NCI-H1105 (cell line): ENCODE data around the gene H19.

Source experiments
- DNase-seq: peaks from one replicate; lab custom pipeline; 2025; lab: John Stamatoyannopoulos, UW

H19 gene

DNA sequence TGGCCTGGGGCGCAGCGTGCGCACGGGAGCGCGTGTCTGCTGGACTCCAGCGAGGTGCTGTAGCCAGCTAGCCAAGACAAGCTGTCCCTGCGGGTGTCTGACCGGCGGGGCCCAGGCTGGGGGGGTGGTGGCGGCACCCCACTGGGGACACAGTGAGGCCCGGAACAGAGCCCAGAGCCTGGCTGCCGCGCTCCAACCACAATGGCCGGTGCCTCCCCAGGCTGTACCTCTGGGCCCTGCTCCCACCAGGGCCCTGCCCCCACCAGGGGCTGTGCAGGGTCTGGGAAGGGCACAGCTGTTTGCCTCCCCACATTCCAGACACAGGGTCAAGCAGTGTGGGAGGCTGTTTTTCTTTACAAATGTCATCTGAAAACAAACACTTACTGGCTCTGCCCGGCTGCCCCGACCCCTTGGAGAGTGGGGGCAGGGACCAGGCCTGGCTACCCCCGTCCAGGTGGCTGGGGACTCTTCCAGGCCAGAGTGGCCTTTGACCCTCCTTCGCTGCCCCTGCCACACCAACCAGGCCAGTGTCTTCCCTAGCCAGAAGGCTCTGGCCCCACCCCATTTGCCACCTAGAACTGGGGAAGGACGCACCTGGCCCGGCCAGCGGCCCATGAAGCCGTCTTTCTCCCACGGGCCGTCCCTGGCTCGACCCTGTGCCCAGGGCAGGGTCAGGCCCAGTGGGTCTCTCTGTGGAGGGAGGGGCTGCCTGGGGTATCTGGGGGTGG is 14.6 kb downstream of the H19 start:
- DNase-seq: no peak

DNA sequence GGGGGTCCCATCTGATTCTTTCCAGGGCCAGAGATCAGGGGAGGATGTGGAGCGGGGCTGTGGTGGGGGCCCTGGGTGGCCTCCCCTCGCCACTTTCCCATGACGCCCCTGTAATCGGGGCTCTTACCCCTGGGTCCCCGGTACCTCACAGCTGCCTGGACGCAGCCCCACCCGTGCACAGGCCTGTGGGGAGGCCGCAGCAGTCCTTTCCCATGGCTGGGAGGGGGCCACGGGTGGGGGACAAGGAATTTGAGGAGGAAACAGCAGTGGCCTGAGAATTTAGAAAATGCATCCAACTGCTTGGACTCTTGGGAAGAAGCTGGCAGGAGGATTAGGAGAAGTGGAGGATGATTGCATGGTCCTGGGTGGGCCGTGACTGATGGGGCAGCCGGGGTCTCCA is 18.0 kb downstream of the H19 start:
- DNase-seq: no peak

DNA sequence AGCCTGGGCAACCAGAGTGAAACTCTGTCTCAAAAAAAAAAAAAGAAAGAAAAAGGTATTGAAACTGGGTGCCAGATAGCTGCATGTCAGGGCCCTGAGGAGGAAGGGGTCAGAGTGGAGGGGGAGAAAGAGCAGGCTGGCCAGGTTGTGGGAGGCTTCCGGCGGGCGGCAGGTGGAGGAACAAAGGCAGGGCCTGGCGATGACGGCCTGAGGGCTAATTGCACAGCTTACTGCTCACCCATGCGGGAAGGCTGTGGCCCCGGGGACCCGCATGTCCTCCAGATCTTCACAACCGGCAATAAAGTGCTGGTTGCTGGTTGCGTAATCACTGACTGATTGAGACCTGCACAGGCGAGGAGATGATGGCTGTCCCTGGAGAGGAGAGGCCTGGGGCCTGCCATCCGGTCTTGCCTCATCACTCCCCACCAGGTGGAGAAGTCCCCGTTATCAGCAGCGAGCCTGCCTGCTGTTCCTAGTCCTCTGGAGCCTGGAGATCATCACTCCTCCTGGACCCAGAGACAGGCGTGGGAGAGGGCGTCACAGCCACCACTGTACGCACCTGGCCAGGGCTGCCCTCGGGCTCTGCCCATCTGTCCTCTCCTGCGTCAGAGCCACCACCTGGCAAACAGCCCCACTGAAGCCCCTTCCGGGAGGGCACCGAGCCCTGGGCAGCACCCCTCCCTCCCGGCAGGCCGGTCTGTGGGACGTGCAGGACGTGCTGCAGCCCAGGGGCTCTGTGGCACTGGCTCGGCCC is 18.7 kb downstream of the H19 start:
- no peak for DNase-seq

DNA sequence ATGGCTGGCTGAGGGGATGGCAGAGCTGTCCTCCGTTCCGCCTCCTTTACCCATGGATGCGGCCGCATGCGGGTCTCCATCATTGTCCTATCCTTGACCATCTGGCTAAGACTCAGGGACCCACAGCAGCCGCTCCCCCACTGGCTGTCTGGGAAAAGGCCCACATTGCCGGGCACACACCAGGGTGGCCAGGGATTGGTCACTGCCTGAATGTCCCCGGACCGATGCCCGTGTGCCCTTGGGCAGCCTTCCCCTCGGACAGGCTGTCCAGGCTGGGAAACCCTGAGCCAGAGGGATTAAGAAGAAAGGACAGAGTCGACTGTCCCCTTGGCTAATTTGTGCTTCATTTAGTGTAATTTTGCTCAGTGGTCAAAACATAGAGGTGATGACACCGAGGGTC is 22.5 kb downstream of the H19 start:
- DNase-seq: no peak

DNA sequence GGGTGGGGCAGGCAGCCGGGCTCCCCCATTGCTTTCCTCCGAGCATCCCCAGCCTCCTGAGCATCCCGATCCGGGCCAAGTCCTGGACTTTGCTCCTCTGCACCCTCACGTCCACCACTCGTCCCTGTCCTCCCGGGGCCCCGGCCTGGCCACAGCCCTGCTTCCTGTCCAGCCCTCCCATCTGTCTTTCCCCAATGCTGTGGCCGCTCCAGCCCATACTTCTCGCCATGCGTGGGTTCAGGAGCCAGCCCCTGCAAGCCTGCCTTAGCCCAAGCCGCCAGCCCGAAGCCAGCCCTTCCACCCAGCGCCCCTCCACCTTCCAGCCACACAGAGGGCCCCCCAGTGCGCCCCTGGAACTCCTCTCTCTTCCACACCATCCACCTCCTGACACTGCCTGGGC is 26.7 kb downstream of the H19 start:
- no peak for DNase-seq

DNA sequence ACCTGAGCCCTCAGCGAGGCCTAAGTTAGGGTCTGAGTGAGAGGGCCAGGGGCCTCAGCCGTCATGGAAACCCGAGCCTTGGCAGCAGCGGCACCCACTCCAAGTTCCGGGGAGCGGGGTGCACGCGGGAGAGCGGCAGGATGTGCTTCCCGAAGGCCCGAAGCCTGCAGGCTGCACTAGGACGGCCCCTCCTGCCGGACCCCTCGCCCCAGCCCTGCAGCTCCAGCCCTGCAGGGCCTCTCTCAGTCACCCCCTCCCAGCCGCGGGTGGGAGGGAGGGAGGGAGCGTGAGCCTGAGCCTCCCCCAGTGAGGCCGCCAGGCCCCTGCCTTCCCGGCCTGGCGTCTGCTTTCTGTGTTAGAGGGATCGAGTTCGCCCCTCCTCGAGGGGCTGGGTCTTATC is 27.9 kb downstream of the H19 start:
- DNase-seq: no peak

DNA sequence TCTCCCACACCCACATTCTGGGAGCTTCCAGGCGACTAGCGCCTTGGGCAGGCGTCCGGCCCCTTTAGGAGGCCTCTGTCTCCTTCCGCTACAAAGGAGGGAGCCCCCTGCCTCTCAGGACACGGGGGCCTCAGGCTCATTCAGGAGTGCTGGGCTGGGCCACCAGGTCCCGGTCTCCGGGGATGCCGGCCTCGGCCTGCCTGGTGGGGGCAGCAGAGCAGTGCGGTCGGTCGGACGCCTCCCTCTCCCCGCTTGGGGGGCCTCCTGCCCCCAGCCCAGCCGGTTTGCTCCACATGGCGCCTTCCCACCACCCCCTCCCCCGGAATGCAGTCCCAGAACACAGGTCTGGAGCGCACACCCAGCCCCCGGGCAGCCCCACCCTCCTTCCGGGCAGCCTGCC is 28.6 kb downstream of the H19 start:
- DNase-seq: no peak

DNA sequence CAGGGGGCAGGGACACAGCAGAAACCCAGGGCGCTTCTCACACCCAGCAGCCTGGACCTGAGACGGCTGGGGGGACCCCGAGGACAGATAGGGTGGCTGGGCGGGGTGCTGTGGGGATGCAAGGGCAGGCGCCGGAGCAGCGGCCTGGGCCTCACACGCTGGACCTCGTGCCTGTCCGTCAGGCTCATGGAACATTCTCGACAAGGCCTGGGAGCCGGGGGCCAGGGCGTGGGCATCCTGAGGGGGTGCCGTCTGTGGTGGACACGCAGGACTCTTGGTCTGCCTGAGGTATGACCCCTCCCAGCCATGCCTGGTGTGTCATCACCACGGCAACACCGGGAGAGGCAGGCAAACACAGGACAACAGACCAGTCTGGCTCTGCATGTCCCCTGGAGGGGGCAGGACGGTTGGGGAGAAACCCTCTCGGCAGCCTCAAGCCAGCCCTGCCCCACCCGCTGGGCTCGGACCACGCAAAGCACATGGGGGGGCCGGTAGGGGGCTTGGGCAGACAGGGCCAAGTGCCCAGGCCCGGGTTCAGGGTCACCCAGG is 29.1 kb downstream of the H19 start:
- DNase-seq: no peak

DNA sequence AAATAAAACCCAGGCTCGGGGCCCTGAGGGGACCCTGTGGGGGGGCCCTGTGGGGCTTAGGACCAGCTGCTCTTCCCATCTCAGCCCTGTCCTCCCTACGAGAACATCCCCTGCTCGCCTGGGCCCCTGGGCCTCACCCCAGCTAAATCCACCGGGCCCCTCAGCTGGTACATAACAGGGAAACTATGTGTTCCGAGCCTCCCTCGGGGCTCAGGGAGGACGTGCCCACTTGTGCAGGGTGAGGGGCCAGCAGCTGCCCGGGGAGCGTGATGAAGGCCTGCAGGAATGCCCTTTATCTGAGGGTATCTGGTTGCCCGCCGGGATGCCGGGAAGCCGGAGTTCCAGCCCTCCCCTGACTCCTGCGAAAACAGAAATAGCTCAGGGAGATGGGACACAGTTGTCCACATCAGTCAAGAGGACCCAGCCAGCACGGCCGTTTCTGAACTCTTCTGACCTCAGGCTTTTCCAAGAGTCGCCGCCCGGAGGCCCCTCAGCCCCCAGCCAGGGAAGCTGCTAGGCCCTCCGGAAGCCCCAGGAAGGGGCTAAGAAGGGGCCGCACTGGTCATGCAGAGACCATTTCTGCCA is 29.9 kb downstream of the H19 start:
- DNase-seq: no peak

DNA sequence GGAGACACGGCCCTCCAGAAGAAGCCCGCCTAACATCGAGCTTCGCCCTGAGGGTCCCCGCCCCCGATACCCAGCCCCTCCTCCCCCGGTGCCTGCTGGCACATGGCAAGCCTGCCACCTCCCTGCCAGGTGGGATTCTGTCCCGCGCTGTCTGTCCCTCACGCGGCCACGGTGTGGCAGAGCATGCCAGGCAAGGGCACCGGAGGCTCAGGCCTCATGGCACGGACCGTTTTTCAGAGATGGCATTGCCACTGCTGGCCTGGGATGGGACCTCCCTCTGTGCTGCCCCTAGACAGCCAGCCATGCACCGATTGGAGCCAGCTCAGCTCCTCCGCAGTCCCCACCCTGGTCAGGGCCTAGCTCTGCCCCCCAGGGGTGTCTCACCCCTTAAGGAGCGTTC is 31.1 kb downstream of the H19 start:
- DNase-seq: no peak

DNA sequence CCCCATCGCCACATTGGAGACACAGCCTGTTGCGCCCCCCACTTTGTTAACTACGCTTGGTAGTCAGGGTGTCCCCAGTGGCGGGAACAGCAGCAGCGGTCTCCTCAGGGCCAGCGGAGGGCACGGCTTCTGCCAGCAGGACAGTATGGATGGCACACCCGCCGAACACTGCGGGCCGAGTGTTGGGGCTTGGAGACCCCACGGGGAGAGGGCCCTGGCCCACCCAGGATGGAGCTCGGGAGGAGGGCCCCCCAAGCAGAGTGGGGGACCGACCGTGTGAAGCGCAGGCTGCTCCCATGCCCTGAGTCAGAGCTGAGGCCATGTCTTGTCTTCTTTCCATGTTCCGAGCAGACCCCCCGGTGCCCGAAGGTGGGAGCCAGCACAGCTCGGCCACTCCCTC is 32.7 kb downstream of the H19 start:
- DNase-seq: no peak

DNA sequence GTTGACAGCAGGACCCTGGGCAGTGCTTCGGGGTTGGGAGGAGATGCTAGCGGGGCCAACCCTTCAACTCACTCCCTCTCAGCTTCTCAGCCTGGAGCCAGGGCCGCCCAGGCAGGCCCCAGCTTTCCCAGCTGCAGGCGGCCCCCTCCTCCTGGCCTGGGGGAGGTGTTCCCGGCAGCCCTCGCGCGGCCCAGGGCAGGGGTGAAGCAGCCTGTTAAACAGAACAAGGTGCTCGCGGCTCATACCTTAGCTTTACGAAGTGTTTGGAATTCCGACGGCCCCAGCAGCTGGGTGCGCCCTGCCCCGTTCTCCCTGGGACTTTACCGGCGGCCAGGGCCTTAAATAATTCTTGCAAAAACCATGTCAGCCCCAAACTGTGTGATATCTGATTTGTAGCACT is 33.3 kb downstream of the H19 start:
- DNase-seq: no peak

DNA sequence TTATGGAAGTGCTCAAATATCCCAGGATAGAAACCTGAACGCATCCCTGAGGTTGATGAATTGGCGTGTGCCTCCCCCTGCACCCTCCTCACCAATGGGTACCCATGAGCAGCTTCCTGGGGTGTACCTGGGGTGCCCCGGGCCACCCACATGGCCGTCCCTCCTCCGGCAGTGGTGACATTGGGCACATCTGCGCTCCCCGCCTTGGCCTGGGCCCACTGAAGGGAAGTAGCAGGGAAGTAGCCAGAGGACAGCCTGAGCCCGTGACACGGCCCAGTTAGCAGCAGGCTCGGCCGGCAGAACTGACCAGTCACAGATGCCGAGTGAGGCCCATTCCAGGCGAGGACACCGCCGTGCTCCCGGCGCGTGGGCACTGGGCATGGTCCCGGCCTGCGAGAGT is 33.8 kb downstream of the H19 start:
- no peak for DNase-seq

DNA sequence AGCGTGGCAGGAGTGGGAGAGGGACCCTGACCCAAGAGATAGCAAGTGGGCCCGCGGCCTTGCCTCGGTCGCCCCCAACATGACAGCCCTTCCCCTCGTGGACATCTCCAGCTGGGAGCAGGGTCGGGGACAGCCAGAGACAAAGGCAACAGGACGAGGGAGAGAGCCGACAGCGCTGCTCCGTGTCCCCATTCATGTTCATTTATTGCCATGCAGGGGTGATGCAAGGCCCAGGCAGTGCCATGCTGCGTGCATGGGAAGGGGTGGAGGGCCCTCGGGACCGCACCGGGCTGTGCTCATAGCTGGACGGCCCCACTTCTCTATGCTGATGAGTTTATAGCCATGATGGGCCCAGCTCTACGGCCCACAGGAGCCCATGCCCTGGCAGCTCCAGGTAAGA is 37.9 kb downstream of the H19 start:
- no peak for DNase-seq

DNA sequence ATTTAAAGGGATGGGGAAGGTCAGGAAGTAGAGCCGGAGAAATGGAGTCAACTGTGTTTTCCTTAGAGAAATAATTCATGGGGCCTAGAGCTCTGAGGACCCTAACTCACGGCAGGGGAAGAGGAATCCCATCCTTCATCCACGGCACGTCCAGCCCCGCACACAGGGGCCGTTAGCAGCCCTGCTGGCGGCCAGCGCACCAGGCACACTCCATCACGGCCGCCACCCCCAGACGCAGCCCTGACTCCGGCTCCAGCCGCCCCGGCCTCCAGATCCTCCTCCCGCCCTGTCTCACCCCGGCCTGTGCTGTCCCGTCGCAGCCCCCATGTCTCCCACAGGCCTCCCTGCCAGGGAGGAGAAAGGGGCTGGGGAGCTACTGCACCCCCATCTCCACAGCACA is 39.3 kb downstream of the H19 start:
- DNase-seq: no peak

DNA sequence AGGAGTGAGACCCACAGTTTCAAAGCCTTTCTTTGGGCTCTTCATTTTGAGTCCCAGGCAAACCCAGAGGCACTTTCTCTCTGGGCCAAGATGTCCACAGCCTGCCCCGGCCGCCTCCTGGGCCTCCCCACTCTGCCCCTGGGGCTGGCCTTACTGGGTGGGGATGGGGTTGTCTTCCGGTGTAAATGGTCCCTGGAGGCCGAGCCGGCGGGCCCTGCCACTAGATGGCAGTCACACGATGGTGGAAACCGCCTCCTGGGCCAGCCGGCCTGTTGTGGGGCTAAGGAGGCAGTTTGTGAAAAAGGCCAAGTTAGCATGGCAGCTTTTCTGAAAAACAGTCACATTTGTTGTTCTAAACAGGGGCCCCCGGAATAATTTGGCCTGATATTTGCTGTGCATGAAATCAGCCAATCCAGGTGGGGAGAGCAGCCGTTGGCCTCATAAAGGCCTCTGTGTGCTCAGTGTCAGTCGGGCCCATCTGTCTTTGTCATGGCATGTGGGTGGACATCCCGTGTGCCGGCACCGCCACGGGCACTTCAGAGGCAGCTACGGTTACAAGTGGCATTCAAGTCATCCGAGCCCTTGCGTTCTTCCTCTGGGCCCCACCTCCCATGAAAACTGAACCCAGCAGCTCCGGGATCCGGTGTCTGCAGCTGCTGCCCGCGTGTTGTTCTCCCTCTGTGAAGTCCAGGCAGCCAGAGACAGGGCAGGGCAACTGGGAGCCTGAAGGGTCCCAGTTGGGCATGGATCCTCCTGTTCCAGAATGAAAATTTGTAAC is 44.0 kb downstream of the H19 start:
- no peak for DNase-seq

DNA sequence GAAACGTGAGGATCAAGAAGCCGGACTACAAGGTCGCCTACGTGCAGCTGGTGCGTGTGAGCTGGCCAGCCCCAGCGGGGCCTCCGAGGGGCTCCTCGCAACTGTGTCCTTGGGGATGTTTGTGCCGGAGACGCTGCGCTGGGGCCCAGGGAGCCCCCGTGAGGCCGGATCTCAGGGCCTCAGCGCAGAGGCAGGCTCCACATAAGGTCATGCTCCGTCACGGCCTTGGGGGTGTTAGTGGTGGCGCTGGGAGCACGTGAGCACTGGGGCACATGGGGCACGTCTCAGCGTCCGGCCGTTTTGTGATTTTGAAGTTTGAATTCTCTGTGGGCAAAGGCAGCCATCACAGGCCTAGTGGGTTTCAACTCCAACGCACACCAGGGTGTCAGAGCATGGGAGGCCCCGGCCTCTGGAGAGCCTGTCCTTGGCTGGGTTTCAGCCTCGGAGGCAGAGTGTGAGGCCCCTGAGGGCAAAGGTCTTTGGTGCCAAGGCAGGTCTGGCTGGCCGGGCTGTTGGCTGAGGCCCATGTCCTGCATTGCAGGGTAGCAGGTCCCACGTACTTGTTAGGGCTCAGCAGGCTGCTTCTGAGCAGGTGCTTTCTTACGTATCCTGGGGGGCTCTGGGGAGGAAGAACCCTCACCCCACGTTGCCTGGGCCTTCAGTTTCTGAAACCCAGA is 44.7 kb downstream of the H19 start:
- DNase-seq: no peak

DNA sequence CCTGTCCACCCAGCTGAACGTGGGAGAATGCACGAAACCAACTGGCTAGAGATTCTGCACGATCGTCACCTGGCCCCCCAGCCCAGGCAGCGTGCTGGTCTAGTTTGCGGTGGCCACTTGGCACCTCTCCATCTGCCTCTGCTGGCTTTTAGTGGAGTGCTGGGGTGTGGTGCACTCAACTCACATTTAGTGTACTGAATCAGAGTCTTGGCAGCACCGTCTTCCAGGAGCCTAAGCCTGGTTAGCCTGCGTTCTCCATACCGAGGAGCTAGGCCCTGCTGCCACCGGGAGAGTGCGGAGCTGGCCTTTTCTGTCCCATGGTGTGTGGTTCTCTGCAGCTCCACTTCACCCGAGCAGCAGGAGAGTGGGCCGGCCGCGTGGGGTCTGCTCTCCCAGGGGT is 47.7 kb downstream of the H19 start:
- DNase-seq: no peak

DNA sequence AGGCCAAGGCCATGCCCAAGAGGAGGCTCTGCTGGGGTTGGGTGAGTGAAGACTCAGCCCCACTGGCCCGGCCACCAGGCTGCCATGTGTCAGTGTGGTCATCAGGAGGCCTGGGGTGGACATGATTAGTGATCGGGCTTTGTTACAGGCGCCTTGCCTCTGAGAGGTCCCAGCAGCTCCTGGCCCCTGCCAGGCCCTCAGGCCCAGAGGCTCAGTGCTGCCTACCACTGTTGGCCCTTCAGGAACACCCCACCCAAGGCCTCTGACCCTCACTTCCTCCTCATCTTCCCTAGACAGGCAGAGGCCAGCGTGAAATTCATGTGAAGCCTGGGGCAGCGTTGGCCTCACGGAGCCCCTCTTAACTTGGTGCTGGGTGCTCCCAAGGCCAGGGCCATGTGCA is 48.3 kb downstream of the H19 start:
- no peak for DNase-seq

DNA sequence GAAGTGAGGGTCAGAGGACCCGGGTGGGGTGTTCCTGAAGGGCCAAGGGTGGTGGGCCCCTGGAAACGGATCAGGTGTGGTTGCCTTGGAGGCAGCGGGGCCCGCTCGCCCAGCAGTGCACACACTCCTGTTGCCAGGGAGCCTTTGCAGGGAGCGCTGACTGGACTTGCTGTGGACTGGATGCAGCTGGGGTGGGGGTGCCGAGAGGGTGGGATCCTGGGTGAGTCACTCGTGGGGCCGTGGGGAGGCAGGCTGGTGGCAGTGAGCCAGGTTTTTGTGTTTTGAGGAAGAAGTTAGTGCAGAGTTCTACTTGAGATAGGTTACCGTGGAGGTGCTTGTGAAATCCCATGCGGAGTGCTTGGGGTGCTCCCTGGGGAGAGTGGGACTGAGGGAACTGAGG is 49.3 kb downstream of the H19 start:
- no peak for DNase-seq

DNA sequence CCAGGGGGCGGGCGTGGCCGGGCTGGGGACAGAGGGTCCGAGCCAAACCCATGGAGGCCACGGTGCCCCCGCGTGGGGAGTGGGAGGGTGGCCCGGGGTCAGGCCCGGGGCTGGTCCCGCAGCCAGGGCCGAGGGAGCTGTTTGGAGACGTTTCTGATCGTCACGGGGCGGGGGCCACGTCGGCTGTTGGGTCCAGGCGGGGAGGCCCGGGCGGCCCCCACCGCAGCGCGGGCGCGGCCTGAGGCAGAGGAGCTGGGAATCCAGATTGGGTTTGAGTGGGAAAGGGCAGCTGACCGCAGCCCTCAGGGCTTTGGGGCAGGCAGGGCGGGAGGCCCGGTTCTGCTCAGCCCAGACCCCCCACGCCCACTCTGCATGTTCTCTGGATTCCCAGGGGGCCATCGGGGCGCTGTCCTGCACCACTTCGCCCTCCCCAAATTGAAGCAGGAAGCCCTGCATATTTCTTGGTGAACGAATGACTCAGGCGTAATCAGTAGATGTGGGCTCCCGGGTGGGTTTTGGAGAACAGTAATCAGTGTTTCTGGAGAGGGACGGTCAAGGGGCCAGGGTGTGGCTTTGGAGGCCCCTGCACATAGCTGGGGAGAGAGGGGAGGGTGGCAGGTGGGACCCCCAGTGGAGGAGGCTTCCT is 49.9 kb downstream of the H19 start:
- DNase-seq: no peak
